Activated CD8-positive, alpha-beta T cell treated with anti-CD3 and anti-CD28 coated beads for 36 hours (primary cell): Measurements from ENCODE around the gene LNPEP. TPM values are rescaled to one million over a fixed set of nuclear protein-coding genes. Genes with fewer than 3 reads are reported as not detected.
A peak's percentile ranks its signal among the peaks of the same experiment; 100 is the strongest.

Source experiments
- ATAC-seq: fragments of 200-7000 bp; cut with Tn5 transposase; one replicate; pipeline ENCODE4 v1.10.0; 2021; ENCODE audit warnings: mild to moderate bottlenecking, moderate library complexity
- CTCF ChIA-PET: fragments of 350-600 bp; sonication (Branson Sonifier 250); formaldehyde crosslinking; loops from one replicate; lab custom pipeline; 2021; ENCODE audit warnings: antibody characterized with exemption; lab: Charles Lee
- POLR2A ChIA-PET: fragments of 350-600 bp; sonication (Branson Sonifier 250); formaldehyde crosslinking; loops from one replicate; lab custom pipeline; 2021; ENCODE audit warnings: antibody characterized with exemption; lab: Charles Lee
- DNase-seq: peaks from one replicate; pipeline ENCODE4 v3.0.0-alpha.2; 2020
- H3K27ac Mint-ChIP-seq: one replicate; pipeline ENCODE4 v1.8.0; 2021; ENCODE audit warnings: mild to moderate bottlenecking, mixed read lengths
- H3K27me3 Mint-ChIP-seq: one replicate; pipeline ENCODE4 v1.8.0; 2021; ENCODE audit warnings: mixed read lengths
- H3K36me3 Mint-ChIP-seq: one replicate; pipeline ENCODE4 v1.8.0; 2021; ENCODE audit warnings: low read depth, mixed read lengths
- H3K4me1 Mint-ChIP-seq: one replicate; pipeline ENCODE4 v1.8.0; 2021; ENCODE audit warnings: low read depth, mixed read lengths
- H3K4me3 Mint-ChIP-seq: one replicate; pipeline ENCODE4 v1.8.0; 2021; ENCODE audit warnings: mild to moderate bottlenecking, moderate library complexity, mixed read lengths
- H3K9me3 Mint-ChIP-seq: one replicate; pipeline ENCODE4 v1.8.0; 2021; ENCODE audit warnings: mixed read lengths
- CTCF ChIP-seq: fragments of 200-600 bp; IDR thresholded peaks from one replicate; pipeline ENCODE4 v1.8.0; 2022; ENCODE audit warnings: antibody characterized with exemption, mild to moderate bottlenecking
- intact Hi-C: fragments of 100-400 bp; cut with micrococcal nuclease; formaldehyde crosslinking; loops from one replicate; pipeline ENCODE4 v1.10.0; 2022
- total RNA-seq, 2 experiments: library from RNA; stranded (reverse); gene quantifications; one replicate each; pipeline ENCODE4 v1.2.3, GENCODE V29; 2021

The LNPEP gene
- total RNA-seq, 2 experiments from 2014 or later, result 51.2 to 53.7 TPM

- Mint-ChIP-seq H3K27me3 (no peaks in the 10 kb centered on the region), H3K9me3 (no peaks in the 10 kb centered on the region), H3K4me1 (peaks cover 31% of the 10 kb centered on the region), H3K36me3 (peaks cover 33% of the 10 kb centered on the region), H3K27ac (no peak overlapping the region), H3K4me3 (no peak overlapping the region)
- POLR2A ChIA-PET, result no interaction called here
- TF ChIP-seq CTCF, result peak; percentile 60
- intact Hi-C loops, result loop anchor here (2.0 kb wide), 1 partner anchor 145 kb away; the partner anchor contains the start of gene LIX1
- CTCF ChIA-PET, result interaction anchor here (0.7 to 6.0 kb wide), 32 partner anchors 8 to 245 kb away, joined by 3 to 66 read pairs (median 4); partner anchors contain the start of genes ERAP2 and LIX1
- peak; percentile 77 for ATAC-seq
- peak; percentile 49 for DNase-seq
Measured at GRCh38 chr5:96997265-96997859, 61.5 kb downstream of the LNPEP start.

- H3K4me3 Mint-ChIP-seq, result no peak overlapping the region
- ChIA-PET CTCF (interaction anchor here (0.9 to 1.0 kb wide), 2 partner anchors 143 to 162 kb away, joined by 3 to 4 read pairs; partner anchors contain the start of gene LIX1), POLR2A (no interaction called here)
- intact Hi-C loops, result loop anchor here (5.0 to 10.0 kb wide), 2 partner anchors 65 to 162 kb away; partner anchors contain the start of gene LNPEP
- H3K9me3 Mint-ChIP-seq, result no peaks in the 10 kb centered on the region
- no peak overlapping the region for H3K27ac Mint-ChIP-seq
- peaks cover 26% of the 10 kb centered on the region for H3K4me1 Mint-ChIP-seq
- H3K27me3 Mint-ChIP-seq, result no peaks in the 10 kb centered on the region
- DNase-seq (no peak), ATAC-seq (no peak)
- H3K36me3 Mint-ChIP-seq, result peaks cover 23% of the 10 kb centered on the region
- no peak for TF ChIP-seq CTCF
Measured at GRCh38 chr5:96999856-97000255, 64.0 kb downstream of the LNPEP start.

GRCh38 chr5:97000391-97000790 is 64.5 kb downstream of the LNPEP start:
- Mint-ChIP-seq H3K27ac (no peak overlapping the region), H3K36me3 (peaks cover 21% of the 10 kb centered on the region), H3K4me1 (peaks cover 30% of the 10 kb centered on the region), H3K9me3 (no peaks in the 10 kb centered on the region), H3K27me3 (no peaks in the 10 kb centered on the region), H3K4me3 (no peak overlapping the region)
- CTCF ChIA-PET, result no interaction called here
- ATAC-seq (no peak), DNase-seq (no peak)
- POLR2A ChIA-PET, result no interaction called here
- intact Hi-C loops, result loop anchor here (5.0 to 10.0 kb wide), 2 partner anchors 66 to 162 kb away; partner anchors contain the start of gene LNPEP
- no peak for TF ChIP-seq CTCF

GRCh38 chr5:97002983-97003382 is 67.1 kb downstream of the LNPEP start:
- DNase-seq, result no peak
- H3K4me3 Mint-ChIP-seq, result no peak overlapping the region
- CTCF ChIA-PET, result interaction anchor here (0.7 to 1.7 kb wide), 7 partner anchors 26 to 159 kb away, joined by 3 to 8 read pairs (median 4); partner anchors contain the start of gene LIX1
- intact Hi-C loops, result loop anchor here (5.0 to 10.0 kb wide), 2 partner anchors 68 to 159 kb away; partner anchors contain the start of gene LNPEP
- H3K4me1 Mint-ChIP-seq, result peaks cover 30% of the 10 kb centered on the region
- H3K27ac Mint-ChIP-seq, result no peak overlapping the region
- POLR2A ChIA-PET, result interaction anchor here (0.7 to 1.5 kb wide), 2 partner anchors 133 to 196 kb away, joined by 3 read pairs; partner anchors contain the start of gene ERAP1
- H3K9me3 Mint-ChIP-seq, result no peaks in the 10 kb centered on the region
- peaks cover 24% of the 10 kb centered on the region for H3K36me3 Mint-ChIP-seq
- peak; percentile 21 for ATAC-seq
- H3K27me3 Mint-ChIP-seq, result no peaks in the 10 kb centered on the region
- no peak for TF ChIP-seq CTCF
